HEK293 (cell line): Measurements from ENCODE around the gene SPEM2.

Source experiments
- ATF2 ChIP-seq: fragments of 450-650 bp; formaldehyde crosslinking; IDR thresholded peaks from 2 replicates; pipeline ENCODE4 v1.5.1; 2016; ENCODE audit warnings: missing biosample characterization, missing genetic modification characterization, low read depth
- BCL11B ChIP-seq: fragments of 450-650 bp; formaldehyde crosslinking; IDR thresholded peaks from 2 replicates; pipeline ENCODE4 v1.5.1; 2016; ENCODE audit warnings: low read depth, missing biosample characterization, missing genetic modification characterization
- BCL6B ChIP-seq: fragments of 450-650 bp; formaldehyde crosslinking; IDR thresholded peaks from 2 replicates; pipeline ENCODE4 v1.5.1; 2017; ENCODE audit warnings: missing biosample characterization, missing genetic modification characterization
- HOXA7 ChIP-seq: sonication (generic); formaldehyde crosslinking; IDR thresholded peaks from 2 replicates; pipeline ENCODE4 v1.8.1; 2022; ENCODE audit warnings: missing genetic modification reagents, borderline replicate concordance
- KLF7 ChIP-seq: fragments of 450-650 bp; formaldehyde crosslinking; IDR thresholded peaks from 2 replicates; pipeline ENCODE4 v1.5.1; 2016; ENCODE audit warnings: missing biosample characterization, missing genetic modification characterization, borderline replicate concordance
- SALL2 ChIP-seq: fragments of 450-650 bp; formaldehyde crosslinking; IDR thresholded peaks from 2 replicates; pipeline ENCODE4 v1.5.0; 2017; ENCODE audit warnings: missing biosample characterization, mild to moderate bottlenecking, missing genetic modification characterization, borderline replicate concordance
- YY1 ChIP-seq: fragments of 450-650 bp; formaldehyde crosslinking; IDR thresholded peaks from 2 replicates; pipeline ENCODE4 v1.5.1; 2018; ENCODE audit warnings: missing biosample characterization, missing genetic modification characterization
- ZBTB44 ChIP-seq: fragments of 450-650 bp; IDR thresholded peaks from 2 replicates; pipeline ENCODE4 v1.5.1; 2018; ENCODE audit warnings: missing biosample characterization, mild to moderate bottlenecking, missing genetic modification characterization
- ZEB2 ChIP-seq: fragments of 450-650 bp; formaldehyde crosslinking; IDR thresholded peaks from 2 replicates; pipeline ENCODE4 v1.5.1; 2016; ENCODE audit warnings: missing biosample characterization, missing genetic modification characterization
- ZNF16 ChIP-seq: fragments of 450-650 bp; formaldehyde crosslinking; IDR thresholded peaks from 2 replicates; pipeline ENCODE4 v1.5.1; 2016; ENCODE audit warnings: low read depth, missing biosample characterization, missing genetic modification characterization
- ZNF174 ChIP-seq: fragments of 450-650 bp; formaldehyde crosslinking; IDR thresholded peaks from 2 replicates; pipeline ENCODE4 v1.5.0; 2017; ENCODE audit warnings: missing biosample characterization, mild to moderate bottlenecking, missing genetic modification characterization
- ZNF175 ChIP-seq: fragments of 450-650 bp; formaldehyde crosslinking; IDR thresholded peaks from 2 replicates; pipeline ENCODE4 v1.5.1; 2016; ENCODE audit warnings: missing biosample characterization, missing genetic modification characterization
- ZNF18 ChIP-seq: fragments of 450-650 bp; formaldehyde crosslinking; IDR thresholded peaks from 2 replicates; pipeline ENCODE4 v1.5.1; 2016; ENCODE audit warnings: missing biosample characterization, missing genetic modification characterization
- ZNF23 ChIP-seq: fragments of 450-650 bp; formaldehyde crosslinking; IDR thresholded peaks from 2 replicates; pipeline ENCODE4 v1.5.1; 2016; ENCODE audit warnings: missing biosample characterization, missing genetic modification characterization, borderline replicate concordance
- ZNF239 ChIP-seq: fragments of 450-650 bp; formaldehyde crosslinking; IDR thresholded peaks from 2 replicates; pipeline ENCODE4 v1.5.1; 2016; ENCODE audit warnings: missing biosample characterization, missing genetic modification characterization
- ZNF24 ChIP-seq: fragments of 450-650 bp; formaldehyde crosslinking; IDR thresholded peaks from 2 replicates; pipeline ENCODE4 v1.5.1; 2016; ENCODE audit warnings: missing biosample characterization, missing genetic modification characterization
- ZNF26 ChIP-seq: fragments of 450-650 bp; formaldehyde crosslinking; IDR thresholded peaks from 2 replicates; pipeline ENCODE4 v1.5.1; 2016; ENCODE audit warnings: missing biosample characterization, missing genetic modification characterization
- ZNF335 ChIP-seq: fragments of 450-650 bp; formaldehyde crosslinking; conservative IDR thresholded peaks from 2 replicates; pipeline ENCODE4 v1.5.1; 2016; ENCODE audit warnings: missing biosample characterization, missing genetic modification characterization
- ZNF341 ChIP-seq: fragments of 450-650 bp; formaldehyde crosslinking; IDR thresholded peaks from 2 replicates; pipeline ENCODE4; 2016; ENCODE audit warnings: low read depth, missing biosample characterization, missing genetic modification characterization
- ZNF391 ChIP-seq: fragments of 450-650 bp; formaldehyde crosslinking; IDR thresholded peaks from 2 replicates; pipeline ENCODE4 v1.5.1; 2016; ENCODE audit warnings: low read depth, missing biosample characterization, missing genetic modification characterization, borderline replicate concordance
- ZNF398 ChIP-seq: fragments of 450-650 bp; formaldehyde crosslinking; IDR thresholded peaks from 2 replicates; pipeline ENCODE4 v1.5.1; 2017; ENCODE audit warnings: missing biosample characterization, missing genetic modification characterization
- ZNF404 ChIP-seq: fragments of 450-650 bp; formaldehyde crosslinking; IDR thresholded peaks from 2 replicates; pipeline ENCODE4 v1.5.1; 2017; ENCODE audit warnings: missing biosample characterization, missing genetic modification characterization
- ZNF416 ChIP-seq: fragments of 450-650 bp; formaldehyde crosslinking; IDR thresholded peaks from 2 replicates; pipeline ENCODE4 v1.5.1; 2016; ENCODE audit warnings: missing biosample characterization, missing genetic modification characterization
- ZNF626 ChIP-seq: fragments of 450-650 bp; sonication (Bioruptor Pico); formaldehyde crosslinking; IDR thresholded peaks from 2 replicates; pipeline ENCODE4 v1.5.1; 2018; ENCODE audit warnings: missing biosample characterization, missing genetic modification characterization, inconsistent platforms
- ZNF692 ChIP-seq: fragments of 450-650 bp; formaldehyde crosslinking; IDR thresholded peaks from 2 replicates; pipeline ENCODE4 v1.5.1; 2016; ENCODE audit warnings: missing biosample characterization, missing genetic modification characterization
- ZNF837 ChIP-seq: fragments of 450-650 bp; formaldehyde crosslinking; IDR thresholded peaks from 2 replicates; pipeline ENCODE4 v1.5.1; 2016; ENCODE audit warnings: missing biosample characterization, missing genetic modification characterization
- ZSCAN18 ChIP-seq: fragments of 450-650 bp; formaldehyde crosslinking; IDR thresholded peaks from 2 replicates; pipeline ENCODE4 v1.5.1; 2016; ENCODE audit warnings: missing biosample characterization, missing genetic modification characterization

Gene SPEM2

GRCh38 chr17:7403977-7404736, 21.3 kb upstream of the SPEM2 start, which contains the start of gene TMEM256 (continued):
- TF ChIP-seq ZNF341, result peak; percentile 85
- TF ChIP-seq SALL2, result no peak
- TF ChIP-seq ZNF175 (tag by site-specific recombination), result no peak
- TF ChIP-seq KLF7 (tag by site-specific recombination), result no peak
- TF ChIP-seq ZNF18 (tag by site-specific recombination), result no peak
- TF ChIP-seq ZNF16 (tag by site-specific recombination), result no peak
- TF ChIP-seq YY1 (tag by site-specific recombination), result peak; percentile 73
- no peak for TF ChIP-seq ZNF174 (tag by site-specific recombination)
- TF ChIP-seq ZNF416 (tag by site-specific recombination), result no peak
- TF ChIP-seq ZNF335 (tag by site-specific recombination), result peak; percentile 76
- no peak for TF ChIP-seq ZNF24
- no peak for TF ChIP-seq ZNF23 (tag by site-specific recombination)
- TF ChIP-seq ZNF239, result no peak
- TF ChIP-seq ZNF692 (tag by site-specific recombination), result no peak
- no peak for TF ChIP-seq BCL6B (tag by site-specific recombination)
- no peak for TF ChIP-seq ZNF837 (tag by site-specific recombination)
- TF ChIP-seq HOXA7, result no peak
- TF ChIP-seq ZEB2 (tag by site-specific recombination), result peak; percentile 39; the same call in 1 of the 2 replicates
- no peak for TF ChIP-seq ZNF626 (tag by site-specific recombination)
- TF ChIP-seq ATF2 (tag by site-specific recombination), result no peak
- TF ChIP-seq ZNF391, result no peak
- no peak for TF ChIP-seq ZBTB44 (tag by site-specific recombination)
- no peak for TF ChIP-seq ZNF26 (tag by site-specific recombination)
- TF ChIP-seq ZNF404 (tag by site-specific recombination), result no peak
- peak; percentile 91 for TF ChIP-seq BCL11B
- TF ChIP-seq ZSCAN18 (tag by site-specific recombination), result no peak
- TF ChIP-seq ZNF398 (tag by site-specific recombination), result peak; percentile 95
